Pancreas (tissue), 10 donors: ENCODE results near the gene OR6B1. TPM values are rescaled to one million over a fixed set of nuclear protein-coding genes. Genes with fewer than 3 reads are reported as not detected.
A peak's percentile ranks its signal among the peaks of the same experiment; 100 is the strongest.

Experiments used
- ATAC-seq, 4 donors: fragments of 200-7000 bp; cut with Tn5 transposase; one replicate each; pipeline versions ENCODE4 v1.8.0 to v1.9.1; 2020; ENCODE audit warnings: mild to moderate bottlenecking in 4 of 4, moderate library complexity in 4 of 4
- DNase-seq, 6 donors: peaks; one replicate each; pipeline ENCODE4 v3.0.0-alpha.2; 2020
- FAIRE-seq: peaks from 2 replicates; lab custom pipeline; 2012; peaks lifted over from hg19 to GRCh38; lab: Jason Lieb, UNC
- H3K27ac ChIP-seq, 4 donors: fragments of 200-600 bp; sonication (generic); 1 replicate in 3 of 4; 2 replicates in 1 of 4; pipeline versions ENCODE4 v1.5.0 to v1.8.0; 2020
- H3K27me3 ChIP-seq, 4 donors: fragments of 200-600 bp; one replicate each; pipeline ENCODE4 v1.8.0; 2021
- H3K36me3 ChIP-seq, 3 donors: fragments of 200-600 bp; sonication (generic) in 1 of 3; one replicate each; pipeline versions ENCODE4 v1.5.0 to v1.8.0; 2020 to 2021
- H3K4me1 ChIP-seq, 3 donors: fragments of 200-600 bp; one replicate each; pipeline ENCODE4 v1.8.0; 2021
- H3K4me3 ChIP-seq, 4 donors: fragments of 200-600 bp; sonication (generic) in 2 of 4; one replicate each; pipeline versions ENCODE4 v1.5.0 to v1.8.0; 2020 to 2021
- H3K9me3 ChIP-seq, 4 donors: fragments of 200-600 bp; one replicate each; pipeline ENCODE4 v1.8.0; 2021
- CTCF ChIP-seq, 4 donors: fragments of 200-600 bp; sonication (generic) in 3 of 4; IDR thresholded peaks; one replicate each; pipeline versions ENCODE4 v1.5.0 to v1.8.0; 2021; ENCODE audit warnings: antibody characterized with exemption in 4 of 4
- WGBS, 2 donors: extraction: QIAGEN DNeasy Blood & Tissue Kit; methylation state at CpG; one replicate each; pipeline ENCODE4 v1.1.7; 2013; 5-methylcytosine and 5-hydroxymethylcytosine counted together
- intact Hi-C, 3 donors: fragments of 100-400 bp; cut with DNase I; formaldehyde crosslinking; loops; one replicate each; pipeline versions ENCODE4 v1.11.1 to v1.14.2; 2022
- polyA plus RNA-seq, 2 donors: library from polyadenylated mRNA; stranded (reverse); fragments of 200-250 nt; gene quantifications; one replicate each; pipeline ENCODE4 v1.2.3, GENCODE V29; 2013
- total RNA-seq, 6 donors: library from RNA; stranded (reverse); fragmentation: NEBNext Ultra II Directional in 4 of 6; extraction: Animal tissue kit (Norgen Biotek cat#: 25700) in 4 of 6; gene quantifications; one replicate each; pipeline versions ENCODE4 v1.2.1 to v1.2.4, GENCODE V29; 2021 to 2023
- donor health status: healthy with polysubstance abuse.
- donor health status: DM: no; HTN: no; CAD: no; lungs with moderate emphysema.
- donor health status: DM: no; HTN: no; CAD: no.
- donor health status: control.
- donor health status: control.
- donor health status: Bipolar disorder and iron deficiency.
- donor health status: DM: yes; HTN: yes; CAD: no.
- donor health status: DM: no; HTN: no; CAD: no.
- donor health status: DM: no; HTN: no; CAD: no.
- donor health status: DM: yes; HTN: yes; CAD: no.

Gene OR6B1
- total and polyA plus RNA-seq, 8 donors: not detected

- H3K36me3 ChIP-seq: no peaks in the 10 kb centered on the region
- no peak for DNase-seq
- H3K4me1 ChIP-seq: no peaks in the 10 kb centered on the region
- peak in 2 of 4 donors; percentile 28 to 32 for TF ChIP-seq CTCF (IDR thresholded peaks at IDR 0.05)
- H3K9me3 ChIP-seq: no peaks in the 10 kb centered on the region
- intact Hi-C loops: no loop called here
- WGBS, 2 donors: 5 to 6% methylated on average over 3 of the region's 3 CpGs
- no peaks in the 10 kb centered on the region for H3K27me3 ChIP-seq
- peak; percentile 81 for FAIRE-seq
- peak in 3 of 4 donors; percentile 74 to 83 (median 81) for ATAC-seq
- H3K27ac ChIP-seq: no peak overlapping the region
- H3K4me3 ChIP-seq: no peak overlapping the region
Observed at GRCh38 chr7:144027070-144027469, 26.9 kb downstream of the OR6B1 start.

GRCh38 chr7:144027974-144028373 lies 27.9 kb downstream of the OR6B1 start:
- intact Hi-C loops: no loop called here
- 68 to 73% methylated on average over 1 of the region's 1 CpG for WGBS, 2 donors
- TF ChIP-seq CTCF (IDR thresholded peaks at IDR 0.05): no peak
- no peaks in the 10 kb centered on the region for H3K36me3 ChIP-seq
- DNase-seq (no peak), FAIRE-seq (no peak), ATAC-seq (no peak)
- H3K4me3 ChIP-seq: no peak overlapping the region
- no peaks in the 10 kb centered on the region for H3K27me3 ChIP-seq
- no peak overlapping the region for H3K27ac ChIP-seq
- H3K9me3 ChIP-seq: no peaks in the 10 kb centered on the region
- no peaks in the 10 kb centered on the region for H3K4me1 ChIP-seq

GRCh38 chr7:144028547-144028946 lies 28.4 kb downstream of the OR6B1 start:
- no peaks in the 10 kb centered on the region for H3K27me3 ChIP-seq
- H3K27ac ChIP-seq: no peak overlapping the region
- TF ChIP-seq CTCF (IDR thresholded peaks at IDR 0.05): no peak
- DNase-seq (no peak), ATAC-seq (no peak), FAIRE-seq (no peak)
- WGBS, 2 donors: 84 to 85% methylated on average over 3 of the region's 3 CpGs
- H3K4me1 ChIP-seq: no peaks in the 10 kb centered on the region
- intact Hi-C loops: no loop called here
- no peaks in the 10 kb centered on the region for H3K9me3 ChIP-seq
- no peak overlapping the region for H3K4me3 ChIP-seq
- no peaks in the 10 kb centered on the region for H3K36me3 ChIP-seq

GRCh38 chr7:144032516-144032915 lies 32.4 kb downstream of the OR6B1 start:
- no peak for TF ChIP-seq CTCF (IDR thresholded peaks at IDR 0.05)
- intact Hi-C loops: no loop called here
- 71 to 84% methylated on average over 5 of the region's 5 CpGs for WGBS, 2 donors
- DNase-seq (no peak), FAIRE-seq (no peak), ATAC-seq (no peak)
- Histone ChIP-seq H3K4me1 (no peaks in the 10 kb centered on the region), H3K27me3 (no peaks in the 10 kb centered on the region), H3K9me3 (no peaks in the 10 kb centered on the region), H3K36me3 (no peaks in the 10 kb centered on the region), H3K27ac (no peak overlapping the region), H3K4me3 (no peak overlapping the region)

GRCh38 chr7:144032985-144033709 lies 33.0 kb downstream of the OR6B1 start:
- intact Hi-C loops: no loop called here
- Histone ChIP-seq H3K4me1 (no peaks in the 10 kb centered on the region), H3K9me3 (no peaks in the 10 kb centered on the region), H3K36me3 (no peaks in the 10 kb centered on the region), H3K27me3 (no peaks in the 10 kb centered on the region), H3K4me3 (no peak overlapping the region), H3K27ac (no peak overlapping the region)
- 62 to 78% methylated on average over 1 of the region's 1 CpG for WGBS, 2 donors
- ATAC-seq (no peak), DNase-seq (no peak), FAIRE-seq (no peak)
- no peak for TF ChIP-seq CTCF (IDR thresholded peaks at IDR 0.05)
